Vein endothelial cell (primary cell): ENCODE measurements around the gene IP6K3. TPM values are rescaled to one million over a fixed set of nuclear protein-coding genes. Genes with fewer than 3 reads are reported as not detected.

Experiments used
- small RNA-seq: library from RNA; depleted of rRNA; stranded (forward); fragments of <200 nt; gene quantifications from one replicate; pipeline ENCODE3, GENCODE V24; 2012
- total RNA-seq: library from RNA; depleted of rRNA; stranded (reverse); fragments of >200 nt; gene quantifications from 2 replicates; pipeline ENCODE4 v1.2.3, GENCODE V29; 2012

IP6K3 gene
- not detected in 2 replicates for total RNA-seq

GRCh38 chr6:33746651-33747100 lies at the start of gene IP6K3:
Gene IP6K3, minus strand, starts transcription at chr6:33746905. Its CDS starts 11,429 bp downstream, at chr6:33735476.

GRCh38 chr6:33788694-33789549 lies 42.2 kb upstream of the IP6K3 start, which contains the start of gene LEMD2:
Gene LEMD2, minus strand, starts transcription at chr6:33789130. Its CDS starts 14 bp downstream, at chr6:33789116.

GRCh38 chr6:33711140-33712129 lies 35.3 kb downstream of the IP6K3 start, which contains the start of gene UQCC2:
Gene UQCC2, minus strand, starts transcription at chr6:33711700. Its CDS starts 14 bp downstream, at chr6:33711686.

Small RNA genes lying within 50 kb of the gene (small RNA-seq; reads per million reads assigned to genes)
- not detected for gene MIR3934

Other genes with a start within 250 kb of the IP6K3 start
- 29.7 and 31.0 TPM in 2 replicates for gene BAK1, start 166.6 kb downstream of the IP6K3 start, total RNA-seq
- gene ITPR3, start 125.6 kb downstream of the IP6K3 start, total RNA-seq = 35.3 and 57.6 TPM in 2 replicates
- gene UQCC2, start 35.2 kb downstream of the IP6K3 start, total RNA-seq = 14.4 and 14.6 TPM in 2 replicates
- gene LEMD2, start 42.2 kb upstream of the IP6K3 start, total RNA-seq = 40.4 and 51.0 TPM in 2 replicates
- not detected in 2 replicates for gene MLN, start 57.1 kb upstream of the IP6K3 start, total RNA-seq